ENCODE data around the gene RIPOR3. TPM values are rescaled to one million over a fixed set of nuclear protein-coding genes. Genes with fewer than 3 reads are reported as not detected.
"Not testable (repeated sequence)": the region's sequence is repeated elsewhere in the genome, so short reads cannot be mapped to it uniquely, and the experiment has no call there.

The RIPOR3 gene
- total RNA-seq, 1 donor = 0.42 TPM

DNA sequence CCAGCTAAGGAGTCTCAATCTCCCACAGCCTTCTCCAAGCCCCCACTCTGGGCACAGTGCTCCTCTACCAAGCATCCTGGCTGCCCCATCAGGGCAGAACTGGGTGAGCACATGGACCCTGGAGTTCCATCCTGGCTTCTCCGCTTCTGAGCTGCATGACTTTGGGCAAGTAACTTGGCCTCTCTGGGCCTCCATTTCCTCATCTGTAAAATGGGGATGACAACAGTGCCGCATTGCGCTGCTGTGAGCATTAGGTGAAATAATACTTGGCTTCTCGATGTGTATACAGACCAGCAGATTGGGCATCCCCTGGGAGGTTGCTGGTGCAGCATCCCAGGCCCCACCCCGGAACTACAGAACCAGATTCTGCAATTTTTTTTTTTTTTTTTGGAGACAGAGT lies 8.3 kb upstream of the RIPOR3 start:
- H3K27me3 ChIP-seq (ENCODE audit: insufficient read depth, low read length) = no peaks in the 10 kb centered on the region
- no peaks in the 10 kb centered on the region for H3K9me3 ChIP-seq (ENCODE audit: low read depth, low read length)
- H3K4me3 ChIP-seq (ENCODE audit: low read length) = no peak overlapping the region
- no peaks in the 10 kb centered on the region for H3K4me1 ChIP-seq (ENCODE audit: insufficient read depth, low read length)

DNA sequence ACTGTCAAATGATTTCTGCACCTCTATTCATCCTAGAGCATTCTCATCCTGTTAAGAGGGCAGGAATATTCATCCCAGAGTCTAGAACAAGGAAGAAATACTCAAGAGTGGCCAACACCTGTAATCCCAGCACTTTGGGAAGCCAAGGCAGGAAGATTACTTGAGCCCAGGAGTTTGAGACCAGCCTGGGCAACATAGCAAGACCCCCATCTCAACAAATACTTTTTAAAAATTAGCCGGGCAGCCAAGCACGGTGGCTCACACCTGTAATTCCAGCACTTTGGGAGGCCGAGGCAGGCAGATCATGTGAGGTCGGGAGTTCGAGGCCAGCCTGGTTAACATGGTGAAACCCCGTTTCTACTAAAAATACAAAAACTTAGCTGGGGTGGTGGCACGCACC lies 6.9 kb upstream of the RIPOR3 start:
- H3K27me3 ChIP-seq (ENCODE audit: insufficient read depth, low read length); H3K4me3 ChIP-seq (ENCODE audit: low read length); H3K4me1 ChIP-seq (ENCODE audit: insufficient read depth, low read length); H3K9me3 ChIP-seq (ENCODE audit: low read depth, low read length): not testable (repeated sequence)

DNA sequence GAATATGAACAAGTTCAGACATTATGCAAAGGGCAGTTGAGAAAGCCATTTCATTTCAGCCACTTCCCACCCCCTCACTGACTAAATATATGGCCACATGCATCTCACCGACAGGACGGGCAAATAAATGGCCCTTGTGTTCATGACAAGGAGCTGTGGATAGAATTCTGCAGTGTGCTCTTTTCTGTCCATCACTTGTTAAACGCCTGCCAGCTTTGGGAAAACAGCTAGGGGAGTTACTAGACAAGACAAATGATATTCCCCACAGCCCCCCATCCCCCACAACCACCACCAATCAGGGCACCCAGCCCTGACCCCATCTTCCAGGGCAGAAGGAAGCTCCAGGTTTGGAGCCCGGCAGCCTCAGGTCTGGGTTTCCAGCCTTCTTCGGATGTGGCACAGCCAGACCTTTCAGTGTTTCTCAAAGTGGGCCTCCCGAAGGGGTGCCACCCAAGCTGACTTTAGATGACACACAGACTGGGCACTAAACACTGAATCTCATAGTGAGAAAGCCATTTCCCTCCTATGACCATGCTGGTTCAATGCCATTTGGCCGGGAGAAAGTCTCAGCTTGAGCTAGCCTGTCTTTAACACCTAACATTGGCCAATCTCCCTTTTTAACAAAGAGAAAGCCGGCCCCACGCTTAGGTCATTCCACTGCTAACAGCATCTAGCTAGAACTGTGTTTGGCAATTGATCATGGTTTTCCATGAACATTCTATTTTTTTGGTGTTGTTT lies 4.0 kb upstream of the RIPOR3 start:
- Histone ChIP-seq H3K4me3 (ENCODE audit: low read length) (no peak overlapping the region), H3K9me3 (ENCODE audit: low read depth, low read length) (no peaks in the 10 kb centered on the region), H3K4me1 (ENCODE audit: insufficient read depth, low read length) (no peaks in the 10 kb centered on the region), H3K27me3 (ENCODE audit: insufficient read depth, low read length) (peaks cover 22% of the 10 kb centered on the region)

DNA sequence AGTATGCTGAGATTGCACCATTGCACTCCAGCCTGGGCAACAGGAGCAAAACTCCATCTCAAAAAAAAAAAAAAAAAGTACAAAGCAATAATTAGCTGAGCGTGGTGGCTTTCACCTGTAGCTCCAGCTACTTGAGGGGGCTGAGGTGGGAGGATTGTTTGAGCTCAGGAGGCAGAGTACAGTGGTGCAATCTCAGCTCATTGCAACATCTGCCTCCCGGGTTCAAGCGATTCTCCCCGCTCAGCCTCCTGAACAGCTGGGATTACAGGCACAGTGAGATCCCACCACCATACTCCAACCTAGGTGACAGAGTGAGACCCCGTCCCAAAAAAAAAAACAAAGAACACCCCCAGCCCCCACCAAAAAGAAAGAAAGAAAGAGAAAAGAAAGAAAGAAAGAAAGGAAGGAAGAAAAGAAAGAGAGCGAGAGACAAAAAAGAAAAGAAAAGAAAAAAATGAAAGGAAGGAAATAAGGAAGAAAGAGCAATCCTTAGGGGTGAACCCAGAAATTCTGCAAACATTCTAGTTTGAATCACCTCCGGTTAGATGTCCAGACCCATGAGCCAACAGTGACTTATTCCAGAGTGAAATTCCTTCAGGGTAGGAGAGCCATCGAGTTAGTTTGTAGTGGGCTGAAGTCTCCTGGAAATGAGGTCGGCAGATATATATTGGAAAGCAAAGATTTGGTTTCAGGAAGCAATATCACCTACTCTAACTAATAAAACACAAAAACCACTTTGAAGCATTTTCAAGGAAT lies 3.2 kb upstream of the RIPOR3 start:
- Histone ChIP-seq H3K27me3 (ENCODE audit: insufficient read depth, low read length) (peaks cover 30% of the 10 kb centered on the region), H3K9me3 (ENCODE audit: low read depth, low read length) (no peaks in the 10 kb centered on the region), H3K4me1 (ENCODE audit: insufficient read depth, low read length) (no peaks in the 10 kb centered on the region), H3K4me3 (ENCODE audit: low read length) (no peak overlapping the region)

DNA sequence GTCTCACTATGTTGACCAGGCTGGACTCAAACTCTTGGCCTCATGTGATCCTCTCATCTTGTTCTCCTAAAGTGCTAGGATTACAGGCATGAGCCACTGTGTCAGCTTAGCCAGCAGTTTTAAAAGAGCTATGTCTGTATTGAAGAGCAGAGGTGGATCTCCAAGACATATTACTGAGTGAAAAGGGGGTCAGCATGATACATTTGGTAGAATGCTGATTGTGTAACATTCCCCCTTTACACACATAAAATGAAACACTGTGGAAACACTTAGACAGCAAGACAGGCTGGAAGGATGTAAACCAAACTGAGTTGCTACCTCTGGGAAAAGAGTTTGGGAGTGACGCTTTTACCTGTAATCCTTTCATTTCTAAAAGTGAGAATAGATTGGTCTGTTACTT lies 1.7 kb upstream of the RIPOR3 start:
- H3K4me1 ChIP-seq (ENCODE audit: insufficient read depth, low read length) = no peaks in the 10 kb centered on the region

DNA sequence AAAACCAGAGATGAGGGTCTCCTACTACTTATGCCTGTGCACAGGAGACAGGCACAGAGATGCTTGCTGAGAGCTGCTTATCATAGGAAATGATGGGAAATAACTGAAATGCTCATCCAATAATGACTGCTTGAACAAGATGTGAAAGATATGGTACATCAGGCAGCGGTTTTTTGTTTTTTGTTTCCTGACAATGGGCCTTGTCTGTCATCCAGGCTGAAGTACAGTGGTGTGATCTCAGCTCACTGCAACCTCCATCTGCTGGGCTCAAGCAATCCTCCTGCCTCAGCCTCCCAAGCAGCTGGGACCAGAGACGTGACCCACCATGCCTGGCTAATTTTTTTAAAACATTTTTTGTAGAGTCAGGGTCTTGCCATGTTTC lies 1.2 kb upstream of the RIPOR3 start:
- Histone ChIP-seq H3K9me3 (ENCODE audit: low read depth, low read length) (no peaks in the 10 kb centered on the region), H3K27me3 (ENCODE audit: insufficient read depth, low read length) (peaks cover 31% of the 10 kb centered on the region), H3K4me1 (ENCODE audit: insufficient read depth, low read length) (no peaks in the 10 kb centered on the region)

More for the DNA sequence above, 1.7 kb upstream of the RIPOR3 start:
- Histone ChIP-seq H3K27me3 (ENCODE audit: insufficient read depth, low read length) (peaks cover 31% of the 10 kb centered on the region), H3K4me3 (ENCODE audit: low read length) (no peak overlapping the region), H3K9me3 (ENCODE audit: low read depth, low read length) (no peaks in the 10 kb centered on the region)

DNA sequence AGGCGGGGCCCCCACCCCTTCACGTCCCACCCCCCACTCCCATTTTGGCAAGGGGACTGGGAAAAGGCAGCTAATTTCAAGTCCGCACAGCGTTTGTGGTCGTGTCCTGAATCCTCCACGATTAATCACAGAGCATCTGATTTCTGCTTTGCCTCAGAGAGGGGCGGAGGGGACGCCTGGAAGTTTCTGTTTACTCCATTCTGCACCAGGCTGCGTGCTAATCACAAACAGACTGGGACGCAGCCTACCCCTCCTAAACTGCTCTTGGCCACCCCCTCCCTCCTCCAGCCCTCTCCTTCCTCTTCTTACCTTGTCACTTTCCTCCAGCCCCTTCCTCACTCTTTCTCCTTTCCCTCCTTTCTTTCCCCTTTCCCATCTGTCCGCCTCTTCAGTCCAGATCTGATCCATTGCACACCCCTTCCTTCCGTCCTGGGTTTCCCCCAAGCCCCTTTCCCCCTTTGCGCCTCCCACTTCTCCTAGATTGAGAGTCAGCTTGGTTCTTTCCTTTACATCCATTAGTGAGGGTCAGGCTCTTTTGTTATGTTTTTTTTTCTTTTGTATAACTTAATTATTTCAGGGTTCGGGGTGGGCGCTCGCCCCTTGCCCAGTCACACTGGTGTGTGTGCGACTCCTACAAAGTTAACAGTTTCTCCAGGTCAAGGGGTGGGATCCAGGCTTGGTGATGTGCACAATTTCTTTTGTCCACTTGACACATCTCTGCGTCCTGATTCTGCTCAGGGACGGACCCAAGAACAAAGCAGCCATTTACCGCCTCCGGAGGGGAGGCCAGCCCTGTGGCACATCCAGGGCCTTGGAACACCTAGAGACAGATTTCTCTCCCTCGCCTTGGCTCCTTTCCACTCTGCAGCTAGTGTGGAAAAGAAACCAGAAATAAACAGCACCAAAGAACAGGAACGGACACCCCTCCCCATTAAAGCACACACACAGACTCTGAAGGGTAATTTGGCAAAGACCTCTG lies 520 bp upstream of the RIPOR3 start:
- H3K4me1 ChIP-seq (ENCODE audit: insufficient read depth, low read length) = no peaks in the 10 kb centered on the region
- no peak overlapping the region for H3K4me3 ChIP-seq (ENCODE audit: low read length)
- H3K27me3 ChIP-seq (ENCODE audit: insufficient read depth, low read length) = peaks cover 31% of the 10 kb centered on the region
- no peaks in the 10 kb centered on the region for H3K9me3 ChIP-seq (ENCODE audit: low read depth, low read length)

More for the DNA sequence above, 1.2 kb upstream of the RIPOR3 start:
- H3K4me3 ChIP-seq (ENCODE audit: low read length) = no peak overlapping the region

DNA sequence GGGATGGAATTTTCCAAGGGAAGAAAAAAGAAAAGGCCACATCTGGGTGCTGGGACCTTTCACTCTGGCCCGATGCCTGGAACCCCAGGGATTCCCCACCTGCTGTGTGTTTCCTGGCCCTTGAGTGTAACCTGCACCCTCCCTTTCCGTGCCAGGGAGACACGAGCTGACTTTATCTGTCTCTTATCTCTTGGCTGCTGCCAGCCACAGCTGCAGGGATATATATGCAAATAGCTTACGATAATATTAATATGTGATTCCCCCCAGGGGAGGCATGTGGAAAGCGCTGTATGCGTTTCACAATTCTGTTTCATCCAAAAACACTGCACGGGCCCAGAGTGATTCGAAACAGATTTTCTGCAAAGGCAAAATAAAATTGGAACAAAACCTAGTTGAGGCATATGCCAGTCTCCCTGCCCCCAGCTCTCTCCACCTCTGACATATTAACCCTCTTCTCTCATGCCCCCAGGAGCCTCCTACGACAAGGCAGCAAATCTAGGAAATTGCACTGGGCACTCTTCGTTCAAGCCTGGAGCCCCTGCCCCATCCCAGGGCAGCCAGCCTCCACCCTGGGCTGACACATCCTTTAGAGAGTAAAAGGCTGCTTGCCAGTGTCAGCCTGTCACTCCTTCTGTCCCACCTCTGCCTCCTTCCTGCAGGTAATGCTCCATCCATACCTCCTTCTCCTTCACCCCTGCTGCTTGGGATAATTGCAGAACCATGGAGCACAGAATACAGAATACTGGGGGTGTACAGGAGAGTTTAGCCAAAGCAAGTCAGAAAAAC lies 1.3 kb downstream of the RIPOR3 start:
- no peaks in the 10 kb centered on the region for H3K9me3 ChIP-seq (ENCODE audit: low read depth, low read length)
- H3K4me1 ChIP-seq (ENCODE audit: insufficient read depth, low read length) = no peaks in the 10 kb centered on the region
- H3K27me3 ChIP-seq (ENCODE audit: insufficient read depth, low read length) = peaks cover 31% of the 10 kb centered on the region
- no peak overlapping the region for H3K4me3 ChIP-seq (ENCODE audit: low read length)

DNA sequence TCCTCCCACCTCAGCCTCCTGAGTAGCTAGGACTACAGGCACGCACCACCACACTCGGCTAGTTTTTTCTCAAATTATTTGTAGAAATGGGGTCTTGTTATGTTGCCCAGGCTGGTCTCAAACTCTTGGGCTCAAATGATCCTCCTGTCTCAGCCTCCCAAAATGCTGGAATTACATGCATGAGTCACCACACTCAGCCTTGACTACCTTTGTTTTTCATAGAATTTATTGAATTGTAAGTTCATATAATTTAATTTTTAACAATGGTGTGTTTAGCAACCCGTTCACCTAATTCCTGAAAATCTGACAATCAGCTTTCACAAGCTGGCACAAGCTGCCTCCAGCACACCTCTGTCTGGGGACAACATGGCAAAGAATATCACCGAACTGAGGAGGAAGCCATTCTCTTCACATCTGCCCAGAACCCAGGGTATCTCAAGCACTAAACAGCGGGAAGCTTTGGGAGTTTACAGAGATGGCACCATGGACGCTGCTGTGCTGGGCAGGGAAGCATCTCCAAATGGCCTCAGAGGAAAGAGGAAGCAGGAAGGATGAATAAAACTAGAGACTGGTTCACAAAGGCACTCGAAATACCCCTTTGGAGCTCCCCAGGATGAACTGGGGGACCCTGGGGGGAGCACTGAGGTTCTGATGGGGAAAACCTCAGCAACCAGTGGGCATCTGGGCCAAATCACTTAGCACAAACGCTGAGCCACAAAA lies 2.9 kb downstream of the RIPOR3 start:
- no peaks in the 10 kb centered on the region for H3K4me1 ChIP-seq (ENCODE audit: insufficient read depth, low read length)
- H3K27me3 ChIP-seq (ENCODE audit: insufficient read depth, low read length) = peaks cover 31% of the 10 kb centered on the region
- no peaks in the 10 kb centered on the region for H3K9me3 ChIP-seq (ENCODE audit: low read depth, low read length)
- no peak overlapping the region for H3K4me3 ChIP-seq (ENCODE audit: low read length)

DNA sequence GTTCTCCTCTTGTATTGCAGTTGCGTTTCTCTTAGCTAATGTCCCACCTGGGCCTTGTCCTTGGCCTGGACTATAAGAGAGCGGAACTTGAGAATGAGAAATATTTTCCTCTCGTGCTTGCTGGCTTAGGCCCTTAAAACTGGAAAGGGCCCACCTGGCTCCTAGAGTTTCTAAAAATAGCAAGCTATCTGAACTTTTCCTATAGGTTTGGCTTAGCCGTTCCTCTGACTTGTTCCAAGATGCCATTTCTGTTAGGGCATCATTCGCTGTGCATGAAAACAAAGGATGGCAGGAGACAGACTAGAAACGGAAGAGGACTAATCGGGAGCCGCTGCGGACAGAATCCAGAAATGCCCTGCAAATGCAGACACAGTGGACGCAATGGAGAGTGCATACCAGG lies 4.5 kb downstream of the RIPOR3 start:
- H3K27me3 ChIP-seq (ENCODE audit: insufficient read depth, low read length) = peaks cover 19% of the 10 kb centered on the region
- no peaks in the 10 kb centered on the region for H3K9me3 ChIP-seq (ENCODE audit: low read depth, low read length)
- no peak overlapping the region for H3K4me3 ChIP-seq (ENCODE audit: low read length)
- H3K4me1 ChIP-seq (ENCODE audit: insufficient read depth, low read length) = no peaks in the 10 kb centered on the region

DNA sequence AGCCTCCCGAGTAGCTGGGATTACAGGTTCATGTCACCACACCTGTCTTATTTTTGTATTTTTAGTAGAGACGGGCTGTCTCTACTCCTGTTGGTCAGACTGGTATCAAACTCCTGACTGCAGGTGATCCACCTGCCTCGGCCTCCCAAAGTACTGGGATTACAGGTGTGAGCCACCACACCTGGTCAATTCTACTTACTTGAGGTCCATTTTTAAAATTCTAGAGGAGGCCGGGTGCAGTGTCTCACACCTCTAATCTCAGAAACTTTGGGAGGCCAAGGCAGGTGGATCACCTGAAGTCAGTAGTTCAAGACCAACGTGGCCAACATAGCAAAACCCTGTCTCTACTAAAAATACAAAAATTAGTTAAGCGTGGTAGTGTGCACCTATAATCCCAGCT lies 7.8 kb downstream of the RIPOR3 start:
- Histone ChIP-seq H3K4me3 (ENCODE audit: low read length) (no peak overlapping the region), H3K4me1 (ENCODE audit: insufficient read depth, low read length) (no peaks in the 10 kb centered on the region)

DNA sequence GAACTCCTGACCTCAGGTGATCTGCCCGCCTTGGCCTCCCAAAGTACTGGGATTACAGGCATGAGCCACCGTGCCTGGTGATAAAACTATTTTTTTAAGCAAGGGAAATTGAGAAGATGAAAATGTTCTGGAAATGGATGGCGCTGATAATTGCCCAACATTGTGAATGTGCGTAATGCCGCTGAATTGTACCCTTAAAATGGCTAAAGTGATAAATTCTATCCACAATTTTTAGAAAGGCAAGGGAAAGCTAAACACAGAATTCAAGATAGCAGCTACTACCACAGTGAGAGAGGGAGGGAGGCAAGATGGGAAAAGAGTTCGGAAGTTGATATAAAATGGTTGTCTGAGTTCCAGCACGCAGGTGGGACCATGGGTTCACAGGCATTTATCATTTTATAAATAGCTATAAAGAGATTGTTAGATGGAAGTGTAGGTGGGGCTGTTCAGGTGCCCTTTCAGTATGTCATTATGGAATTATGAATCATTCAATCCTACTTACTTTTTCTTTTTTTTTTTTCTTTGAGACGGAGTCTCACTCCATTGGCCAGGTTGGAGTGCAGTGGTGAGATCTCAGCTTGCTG lies 8.3 kb downstream of the RIPOR3 start:
- Histone ChIP-seq H3K4me3 (ENCODE audit: low read length) (no peak overlapping the region), H3K27me3 (ENCODE audit: insufficient read depth, low read length) (no peaks in the 10 kb centered on the region), H3K4me1 (ENCODE audit: insufficient read depth, low read length) (no peaks in the 10 kb centered on the region), H3K9me3 (ENCODE audit: low read depth, low read length) (no peaks in the 10 kb centered on the region)

More for the DNA sequence above, 7.8 kb downstream of the RIPOR3 start:
- no peaks in the 10 kb centered on the region for H3K9me3 ChIP-seq (ENCODE audit: low read depth, low read length)
- H3K27me3 ChIP-seq (ENCODE audit: insufficient read depth, low read length) = no peaks in the 10 kb centered on the region

DNA sequence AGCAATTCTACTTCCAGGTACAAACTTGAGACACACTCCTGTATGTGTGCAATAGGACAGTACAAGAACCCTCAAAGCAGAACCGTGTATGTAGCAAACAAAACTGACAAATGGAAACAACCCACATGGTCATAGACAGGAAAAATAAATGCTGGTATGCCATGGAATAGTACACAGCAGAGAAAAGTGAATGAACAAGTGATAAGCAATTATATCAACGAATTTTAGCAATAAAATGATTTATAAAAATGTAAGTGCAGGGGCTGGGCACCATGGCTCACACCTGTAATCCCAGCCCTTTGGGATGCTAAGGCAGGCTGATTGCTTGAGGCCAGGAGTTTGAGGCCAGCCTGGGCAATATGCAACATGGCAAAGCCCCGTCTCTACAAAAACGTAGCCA lies 9.3 kb downstream of the RIPOR3 start:
- Histone ChIP-seq H3K27me3 (ENCODE audit: insufficient read depth, low read length) (no peaks in the 10 kb centered on the region), H3K9me3 (ENCODE audit: low read depth, low read length) (no peaks in the 10 kb centered on the region), H3K4me3 (ENCODE audit: low read length) (no peak overlapping the region), H3K4me1 (ENCODE audit: insufficient read depth, low read length) (no peaks in the 10 kb centered on the region)
